ENCODE measurements around the gene EDN2.

EDN2 gene

DNA sequence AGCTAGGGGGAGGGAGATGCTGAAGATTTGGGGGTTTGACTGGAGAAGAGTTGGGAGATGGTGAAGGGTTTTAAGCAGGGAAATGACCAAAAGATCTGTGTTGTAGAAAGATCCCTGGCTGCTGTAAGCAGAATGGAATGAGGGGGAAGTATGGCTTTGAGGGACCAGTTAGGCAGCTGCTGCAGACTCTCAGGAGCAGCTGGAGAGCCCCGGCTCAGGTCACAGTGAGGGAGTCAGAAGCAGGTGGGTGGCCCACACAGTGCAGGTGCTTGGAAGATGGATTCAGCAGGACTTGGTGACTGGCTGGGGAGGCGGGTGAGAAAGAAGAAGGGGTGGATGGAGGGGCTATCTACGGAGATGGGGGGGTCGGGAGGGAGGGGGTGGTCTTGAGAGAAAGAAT is 35.7 kb downstream of the EDN2 start:
- no peaks in the 10 kb centered on the region for H3K4me1 ChIP-seq (ENCODE audit: control insufficient read depth, low read depth, low read length)
- no peak overlapping the region for H3K4me3 ChIP-seq (ENCODE audit: low read length)
- no peaks in the 10 kb centered on the region for H3K36me3 ChIP-seq (ENCODE audit: control insufficient read depth, low read depth, low read length)
- H3K9ac ChIP-seq (ENCODE audit: low read length), result no peak overlapping the region
- peaks cover 7% of the 10 kb centered on the region for H3K9me3 ChIP-seq (ENCODE audit: control insufficient read depth, low read depth, low read length)
- H3K27ac ChIP-seq (ENCODE audit: low read length), result no peak overlapping the region
- H3K27me3 ChIP-seq (ENCODE audit: control insufficient read depth, insufficient read depth, low read length), result no peaks in the 10 kb centered on the region

DNA sequence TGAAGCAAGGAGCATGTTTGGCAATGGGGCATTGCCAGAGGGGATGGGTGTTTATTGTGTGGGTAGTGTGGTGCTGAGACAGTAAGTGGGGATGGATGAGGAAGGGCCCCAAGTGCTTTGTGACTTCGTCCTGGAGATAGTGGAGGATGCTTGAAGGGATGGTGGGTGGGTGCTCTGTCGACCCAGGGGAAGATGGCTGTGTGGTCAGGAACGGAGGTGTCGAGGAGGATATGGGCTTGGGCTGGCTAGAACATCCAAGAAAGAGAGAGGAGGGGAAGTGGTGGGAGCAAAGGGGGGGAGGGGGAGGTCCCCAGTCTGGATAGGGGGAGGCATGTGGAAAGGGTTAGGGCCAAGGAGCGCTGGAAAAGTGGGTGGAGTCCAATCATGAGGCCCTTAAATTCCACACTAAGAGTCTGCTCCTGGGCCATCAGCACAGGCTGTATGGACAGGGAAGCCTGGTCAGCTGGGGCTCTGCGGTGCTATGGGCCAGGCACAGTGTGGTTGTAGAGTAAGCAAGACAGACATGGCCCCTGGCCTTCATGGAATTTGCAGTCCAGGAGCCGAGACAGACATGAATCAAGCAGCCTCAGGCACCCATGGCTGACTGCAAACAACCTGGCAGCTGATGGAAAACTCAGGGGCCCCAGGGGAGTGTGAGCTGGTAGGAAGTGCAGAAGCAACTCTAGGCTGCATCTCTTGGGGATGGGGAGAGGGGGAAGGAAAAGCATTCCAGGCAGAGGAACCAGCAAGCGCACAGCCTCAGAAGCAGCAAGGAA is 36.3 kb downstream of the EDN2 start:
- Histone ChIP-seq H3K9me3 (ENCODE audit: control insufficient read depth, low read depth, low read length) (peaks cover 7% of the 10 kb centered on the region), H3K4me3 (ENCODE audit: low read length) (no peak overlapping the region), H3K27ac (ENCODE audit: low read length) (no peak overlapping the region), H3K4me1 (ENCODE audit: control insufficient read depth, low read depth, low read length) (no peaks in the 10 kb centered on the region), H3K27me3 (ENCODE audit: control insufficient read depth, insufficient read depth, low read length) (no peaks in the 10 kb centered on the region), H3K36me3 (ENCODE audit: control insufficient read depth, low read depth, low read length) (no peaks in the 10 kb centered on the region), H3K9ac (ENCODE audit: low read length) (no peak overlapping the region)

DNA sequence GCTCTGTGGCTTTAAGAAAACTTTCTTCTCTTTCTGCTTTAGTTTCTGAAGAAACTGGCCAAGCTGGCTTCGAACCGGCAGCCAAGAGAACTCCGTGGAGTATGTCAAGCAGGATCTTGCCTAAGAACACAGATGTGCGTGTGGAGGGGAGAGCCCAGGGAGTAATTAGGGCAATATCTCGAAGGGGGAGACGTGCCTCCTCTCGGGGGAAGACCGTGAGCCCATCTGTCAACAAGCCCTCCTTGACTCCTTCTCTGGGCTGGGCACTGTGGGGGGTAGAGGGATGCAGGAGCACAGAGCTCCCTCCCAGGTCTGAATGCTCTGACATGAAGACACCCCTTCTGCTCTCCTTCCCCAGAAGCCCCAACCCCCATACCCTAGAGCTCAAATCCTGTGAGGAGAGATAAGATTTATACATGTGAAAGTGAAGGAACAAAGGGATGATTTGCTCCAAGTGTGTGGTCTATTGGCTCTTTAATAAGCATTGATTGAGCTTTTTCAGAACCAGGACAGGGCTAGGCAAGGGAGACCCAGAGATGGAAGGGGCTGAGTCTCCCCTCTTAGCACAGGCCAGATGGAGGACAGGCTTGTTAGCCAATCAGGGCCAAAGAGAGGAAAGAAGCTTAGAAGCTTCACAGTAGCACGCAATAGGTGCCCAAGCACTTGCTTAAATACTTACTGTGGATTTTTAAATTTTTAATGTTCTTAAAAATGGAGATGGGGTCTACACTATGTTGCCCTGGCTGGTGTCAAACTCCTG is 37.5 kb downstream of the EDN2 start:
- no peak overlapping the region for H3K27ac ChIP-seq (ENCODE audit: low read length)
- H3K9ac ChIP-seq (ENCODE audit: low read length), result no peak overlapping the region
- H3K27me3 ChIP-seq (ENCODE audit: control insufficient read depth, insufficient read depth, low read length), result no peaks in the 10 kb centered on the region

DNA sequence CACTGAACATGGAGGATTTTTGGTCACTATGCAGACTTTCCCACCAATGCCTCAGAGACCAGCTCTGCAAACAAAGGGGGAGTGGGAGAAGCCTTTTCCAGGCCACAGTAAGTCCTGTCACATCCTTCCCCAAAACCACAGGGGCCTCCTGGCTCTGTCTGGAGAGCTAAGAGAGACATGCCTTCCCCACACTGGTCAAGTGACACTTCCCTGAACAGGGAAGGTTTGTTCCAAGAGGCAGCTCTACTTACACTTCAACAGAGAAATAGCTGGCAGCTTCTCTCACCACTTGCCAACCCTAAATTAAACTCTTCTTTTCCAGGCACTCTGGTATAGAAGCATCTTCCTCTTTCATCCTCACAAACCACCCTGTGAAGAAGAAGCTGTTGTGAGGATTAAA is 39.7 kb downstream of the EDN2 start:
- no peak overlapping the region for H3K9ac ChIP-seq (ENCODE audit: low read length)

More for the DNA sequence above, 37.5 kb downstream of the EDN2 start:
- Histone ChIP-seq H3K9me3 (ENCODE audit: control insufficient read depth, low read depth, low read length) (peaks cover 7% of the 10 kb centered on the region), H3K4me3 (ENCODE audit: low read length) (no peak overlapping the region), H3K36me3 (ENCODE audit: control insufficient read depth, low read depth, low read length) (no peaks in the 10 kb centered on the region), H3K4me1 (ENCODE audit: control insufficient read depth, low read depth, low read length) (no peaks in the 10 kb centered on the region)

DNA sequence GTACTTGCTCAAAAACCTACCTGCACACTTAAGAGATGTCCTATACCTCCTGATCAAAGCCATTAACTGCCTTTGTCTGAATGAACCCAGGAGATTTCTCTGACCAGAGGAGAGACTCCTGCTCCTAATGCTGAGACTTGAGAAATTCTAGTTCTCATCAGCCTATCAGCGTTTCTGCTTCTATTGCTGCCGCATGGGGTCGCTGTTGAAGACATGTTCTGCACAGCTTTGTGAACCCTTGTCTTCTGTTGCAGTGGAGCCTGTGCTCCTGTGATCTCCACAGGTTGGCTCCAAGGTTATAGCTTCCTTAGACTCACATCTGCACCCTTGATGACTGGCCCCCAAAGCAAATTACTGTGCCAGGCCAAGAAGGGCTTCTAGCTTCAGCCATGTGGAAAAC is 40.2 kb downstream of the EDN2 start:
- no peaks in the 10 kb centered on the region for H3K27me3 ChIP-seq (ENCODE audit: control insufficient read depth, insufficient read depth, low read length)

More for the DNA sequence above, 39.7 kb downstream of the EDN2 start:
- Histone ChIP-seq H3K27me3 (ENCODE audit: control insufficient read depth, insufficient read depth, low read length) (no peaks in the 10 kb centered on the region), H3K4me1 (ENCODE audit: control insufficient read depth, low read depth, low read length) (no peaks in the 10 kb centered on the region), H3K4me3 (ENCODE audit: low read length) (no peak overlapping the region), H3K36me3 (ENCODE audit: control insufficient read depth, low read depth, low read length) (no peaks in the 10 kb centered on the region), H3K9me3 (ENCODE audit: control insufficient read depth, low read depth, low read length) (peaks cover 7% of the 10 kb centered on the region), H3K27ac (ENCODE audit: low read length) (no peak overlapping the region)

DNA sequence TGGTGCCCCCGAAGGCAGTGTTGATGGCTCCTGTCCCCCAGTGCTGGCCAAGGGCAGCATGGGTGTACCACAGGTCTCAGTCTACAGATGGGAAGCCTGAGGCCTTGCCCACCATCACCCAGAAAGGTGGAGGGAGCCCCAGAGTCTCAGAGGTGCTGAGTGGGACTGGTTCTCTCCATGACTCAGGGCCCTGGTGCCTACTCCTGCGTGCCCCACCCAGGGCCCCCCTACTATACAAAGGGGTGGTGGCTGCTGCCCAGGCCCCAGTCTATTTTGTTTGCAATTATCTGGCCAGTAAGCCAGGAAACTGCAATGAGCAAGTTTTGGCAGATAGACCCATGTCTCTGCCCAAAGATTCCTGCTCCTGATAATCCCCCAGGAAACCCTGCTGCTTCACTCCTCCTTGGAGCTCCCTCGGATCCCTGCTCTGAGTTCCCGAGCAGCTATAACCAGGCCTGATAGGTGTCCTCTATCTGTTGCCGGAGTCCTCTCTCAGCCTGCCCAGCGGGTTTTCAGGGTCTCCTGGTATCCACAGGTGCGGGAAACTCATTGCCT is 41.7 kb downstream of the EDN2 start:
- no peaks in the 10 kb centered on the region for H3K27me3 ChIP-seq (ENCODE audit: control insufficient read depth, insufficient read depth, low read length)
- peaks cover 7% of the 10 kb centered on the region for H3K9me3 ChIP-seq (ENCODE audit: control insufficient read depth, low read depth, low read length)
- H3K4me3 ChIP-seq (ENCODE audit: low read length), result no peak overlapping the region
- no peak overlapping the region for H3K9ac ChIP-seq (ENCODE audit: low read length)
- H3K4me1 ChIP-seq (ENCODE audit: control insufficient read depth, low read depth, low read length), result no peaks in the 10 kb centered on the region
- no peak overlapping the region for H3K27ac ChIP-seq (ENCODE audit: low read length)
- H3K36me3 ChIP-seq (ENCODE audit: control insufficient read depth, low read depth, low read length), result no peaks in the 10 kb centered on the region

More for the DNA sequence above, 40.2 kb downstream of the EDN2 start:
- Histone ChIP-seq H3K36me3 (ENCODE audit: control insufficient read depth, low read depth, low read length) (no peaks in the 10 kb centered on the region), H3K27ac (ENCODE audit: low read length) (no peak overlapping the region), H3K9me3 (ENCODE audit: control insufficient read depth, low read depth, low read length) (peaks cover 7% of the 10 kb centered on the region), H3K4me1 (ENCODE audit: control insufficient read depth, low read depth, low read length) (no peaks in the 10 kb centered on the region), H3K9ac (ENCODE audit: low read length) (no peak overlapping the region), H3K4me3 (ENCODE audit: low read length) (no peak overlapping the region)

DNA sequence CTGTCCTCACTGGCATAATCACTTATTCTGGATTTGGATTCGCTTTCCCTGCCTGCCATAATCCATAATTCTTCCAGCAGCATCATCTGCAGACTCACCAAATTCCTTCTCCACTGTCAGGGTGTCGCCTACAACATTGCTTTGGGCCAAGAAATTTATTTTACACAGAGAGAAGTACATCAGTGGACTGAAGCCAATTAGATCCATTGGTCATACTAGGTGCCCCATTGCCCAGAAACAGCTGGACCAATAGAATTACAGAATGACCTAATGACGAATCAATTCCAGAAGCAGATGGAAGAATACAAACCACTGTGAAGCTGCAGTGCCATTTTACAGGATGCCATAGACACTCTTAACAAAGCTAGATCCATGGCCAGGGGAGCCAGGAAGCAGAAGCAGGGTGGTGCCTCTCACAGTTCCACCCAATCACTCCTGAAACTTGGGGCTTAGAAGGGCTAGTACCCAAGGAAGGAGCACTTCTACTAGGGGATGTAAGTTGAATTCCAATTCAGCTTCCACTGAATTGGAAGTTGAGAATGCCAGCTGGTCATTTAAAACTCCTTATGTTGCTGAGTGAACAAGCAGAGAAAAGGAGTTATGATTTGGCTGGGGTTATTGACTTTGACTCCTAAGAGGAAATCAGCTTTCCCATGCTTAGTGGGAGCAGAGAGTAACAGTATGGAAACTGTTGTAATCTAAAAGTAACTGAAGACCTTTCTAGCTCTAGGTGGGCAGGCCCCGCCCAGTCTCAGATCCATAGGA is 44.0 kb downstream of the EDN2 start:
- peaks cover 12% of the 10 kb centered on the region for H3K4me1 ChIP-seq (ENCODE audit: control insufficient read depth, low read depth, low read length)
- no peaks in the 10 kb centered on the region for H3K27me3 ChIP-seq (ENCODE audit: control insufficient read depth, insufficient read depth, low read length)

DNA sequence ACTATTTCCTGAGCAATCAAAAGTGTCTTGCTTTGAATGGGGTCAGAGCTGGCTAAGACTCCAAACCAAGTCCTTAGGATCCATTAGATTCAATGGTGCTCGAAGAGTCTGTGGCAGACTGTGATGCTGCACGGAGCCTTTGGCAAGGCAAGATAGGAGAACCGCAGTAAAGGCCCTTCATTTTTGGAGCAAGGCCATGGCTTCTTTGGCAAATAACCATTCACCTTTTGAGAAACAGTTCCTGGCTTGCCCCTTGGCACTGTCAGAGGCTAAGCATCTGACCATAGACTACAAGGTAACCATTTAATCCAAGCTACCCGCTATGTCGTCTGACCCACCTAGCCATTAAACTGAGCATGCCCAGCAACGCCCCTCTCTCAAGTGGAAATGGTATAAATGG is 45.2 kb downstream of the EDN2 start:
- no peaks in the 10 kb centered on the region for H3K27me3 ChIP-seq (ENCODE audit: control insufficient read depth, insufficient read depth, low read length)
- H3K4me1 ChIP-seq (ENCODE audit: control insufficient read depth, low read depth, low read length), result peaks cover 12% of the 10 kb centered on the region
- no peak overlapping the region for H3K27ac ChIP-seq (ENCODE audit: low read length)
- no peaks in the 10 kb centered on the region for H3K36me3 ChIP-seq (ENCODE audit: control insufficient read depth, low read depth, low read length)
- H3K9ac ChIP-seq (ENCODE audit: low read length), result no peak overlapping the region
- H3K9me3 ChIP-seq (ENCODE audit: control insufficient read depth, low read depth, low read length), result peaks cover 3% of the 10 kb centered on the region
- H3K4me3 ChIP-seq (ENCODE audit: low read length), result no peak overlapping the region

More for the DNA sequence above, 44.0 kb downstream of the EDN2 start:
- no peak overlapping the region for H3K27ac ChIP-seq (ENCODE audit: low read length)
- no peak overlapping the region for H3K9ac ChIP-seq (ENCODE audit: low read length)
- peaks cover 7% of the 10 kb centered on the region for H3K9me3 ChIP-seq (ENCODE audit: control insufficient read depth, low read depth, low read length)
- H3K4me3 ChIP-seq (ENCODE audit: low read length), result no peak overlapping the region
- no peaks in the 10 kb centered on the region for H3K36me3 ChIP-seq (ENCODE audit: control insufficient read depth, low read depth, low read length)

DNA sequence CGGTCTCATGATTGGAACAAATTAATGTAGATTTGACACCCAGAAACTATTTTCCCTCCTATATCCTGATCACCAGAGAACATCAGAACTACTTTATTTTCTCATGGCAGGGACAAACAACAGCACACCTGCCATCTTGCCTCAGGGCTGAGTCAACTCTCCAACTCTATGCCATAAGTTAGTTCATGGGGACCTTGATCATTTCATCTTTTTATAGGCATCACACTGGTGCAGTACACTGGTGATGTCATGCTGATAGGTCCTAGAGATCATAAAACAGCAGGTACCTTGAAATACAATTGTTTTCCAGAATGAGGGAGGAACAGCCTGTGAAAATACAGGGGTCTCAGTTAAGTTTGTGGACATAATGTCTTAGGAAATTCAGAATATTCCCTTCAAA is 45.8 kb downstream of the EDN2 start:
- no peak overlapping the region for H3K27ac ChIP-seq (ENCODE audit: low read length)
- no peaks in the 10 kb centered on the region for H3K36me3 ChIP-seq (ENCODE audit: control insufficient read depth, low read depth, low read length)
- H3K27me3 ChIP-seq (ENCODE audit: control insufficient read depth, insufficient read depth, low read length), result no peaks in the 10 kb centered on the region
- H3K9me3 ChIP-seq (ENCODE audit: control insufficient read depth, low read depth, low read length), result no peaks in the 10 kb centered on the region
- peaks cover 12% of the 10 kb centered on the region for H3K4me1 ChIP-seq (ENCODE audit: control insufficient read depth, low read depth, low read length)
- H3K9ac ChIP-seq (ENCODE audit: low read length), result no peak overlapping the region
- no peak overlapping the region for H3K4me3 ChIP-seq (ENCODE audit: low read length)

DNA sequence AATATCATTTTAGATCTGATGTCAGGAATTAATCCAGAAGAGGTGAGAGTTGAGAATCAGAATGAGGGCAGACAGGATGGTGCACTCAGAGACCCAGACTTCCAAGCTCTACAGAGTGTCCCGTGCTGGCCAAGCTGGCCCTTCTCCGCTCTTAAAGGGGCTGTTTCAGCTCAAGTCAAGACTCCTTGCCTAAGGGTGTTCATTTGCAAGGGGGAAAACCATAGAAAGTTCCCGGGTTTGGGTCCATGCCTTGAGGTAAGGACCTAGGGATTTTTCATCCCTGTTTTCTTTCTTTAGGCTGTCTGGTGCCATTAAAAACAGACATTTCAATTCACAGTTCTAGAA is 47.5 kb downstream of the EDN2 start:
- Histone ChIP-seq H3K4me1 (ENCODE audit: control insufficient read depth, low read depth, low read length) (peaks cover 14% of the 10 kb centered on the region), H3K27me3 (ENCODE audit: control insufficient read depth, insufficient read depth, low read length) (no peaks in the 10 kb centered on the region), H3K27ac (ENCODE audit: low read length) (no peak overlapping the region), H3K36me3 (ENCODE audit: control insufficient read depth, low read depth, low read length) (no peaks in the 10 kb centered on the region), H3K9ac (ENCODE audit: low read length) (no peak overlapping the region), H3K9me3 (ENCODE audit: control insufficient read depth, low read depth, low read length) (no peaks in the 10 kb centered on the region), H3K4me3 (ENCODE audit: low read length) (no peak overlapping the region)

DNA sequence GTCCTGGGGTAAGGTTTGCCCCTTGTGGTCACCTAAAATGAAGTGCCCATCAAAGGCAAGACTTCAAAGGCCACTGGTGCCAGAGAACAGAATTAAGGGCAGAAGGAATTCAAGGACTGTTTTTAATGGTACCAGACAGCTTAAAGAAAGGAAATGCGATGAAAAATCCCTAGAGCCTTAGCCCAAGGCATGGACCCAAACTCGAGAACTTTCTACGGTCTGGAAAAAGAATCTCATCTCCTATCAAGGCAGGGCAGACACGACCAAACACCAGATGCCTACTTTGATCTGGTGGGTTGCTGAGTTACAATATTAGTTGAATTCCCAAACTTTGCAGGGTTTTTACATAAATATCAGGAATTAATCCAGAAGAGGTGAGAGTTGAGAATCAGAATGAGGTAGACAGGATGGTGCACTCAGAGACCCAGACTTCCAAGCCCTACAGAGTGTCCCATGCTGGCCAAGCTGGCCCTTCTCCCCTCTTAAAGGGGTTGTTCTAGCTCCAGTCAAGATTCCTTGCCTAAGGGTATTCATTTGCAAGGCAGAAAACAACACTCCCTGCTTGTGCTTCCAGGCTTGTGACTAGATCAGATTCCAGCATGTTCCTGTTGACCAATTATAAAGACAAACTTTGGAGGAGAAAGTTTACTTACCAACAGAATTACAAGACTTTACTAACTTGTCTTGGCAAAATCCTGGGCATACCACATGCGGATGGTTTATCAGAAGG is 48.0 kb downstream of the EDN2 start:
- Histone ChIP-seq H3K9me3 (ENCODE audit: control insufficient read depth, low read depth, low read length) (no peaks in the 10 kb centered on the region), H3K4me3 (ENCODE audit: low read length) (no peak overlapping the region), H3K4me1 (ENCODE audit: control insufficient read depth, low read depth, low read length) (peaks cover 14% of the 10 kb centered on the region), H3K9ac (ENCODE audit: low read length) (no peak overlapping the region), H3K27me3 (ENCODE audit: control insufficient read depth, insufficient read depth, low read length) (no peaks in the 10 kb centered on the region), H3K27ac (ENCODE audit: low read length) (no peak overlapping the region), H3K36me3 (ENCODE audit: control insufficient read depth, low read depth, low read length) (no peaks in the 10 kb centered on the region)
